SU-DHL-6 (cell line): ENCODE measurements around the gene CACNA1C.
A peak's percentile ranks its signal among the peaks of the same experiment; 100 is the strongest.

ENCODE experiments used
- H2AFZ ChIP-seq: fragments of 200-600 bp; sonication (generic); 2 replicates; pipeline ENCODE4 v1.6.1; 2014; ENCODE audit warnings: low read depth, mild to moderate bottlenecking, moderate library complexity, mixed read lengths, antibody characterized with exemption, low read length; ENCODE audit not compliant: severe bottlenecking
- H3F3A ChIP-seq: fragments of 200-600 bp; shearing (Covaris generic); 2 replicates; pipeline ENCODE4 v1.6.0; 2016; ENCODE audit warnings: antibody characterized with exemption, mild to moderate bottlenecking; ENCODE audit not compliant: insufficient read depth
- H3K27ac ChIP-seq: fragments of 200-600 bp; sonication (generic); 2 replicates; pipeline ENCODE4 v1.5.1; 2016; ENCODE audit warnings: low read depth, mild to moderate bottlenecking, low read length, moderate library complexity, mixed read lengths
- H3K27me3 ChIP-seq: fragments of 200-600 bp; sonication (generic), shearing (Covaris generic); 2 replicates; pipeline ENCODE4 v1.6.0; 2014; ENCODE audit warnings: mild to moderate bottlenecking, low read length
- H3K36me3 ChIP-seq: fragments of 200-600 bp; sonication (generic); 2 replicates; pipeline ENCODE4 v1.6.1; 2014; ENCODE audit warnings: mild to moderate bottlenecking, low read length, mixed read lengths
- H3K4me2 ChIP-seq: fragments of 300-600, 200-600 bp; shearing (Covaris generic), sonication (generic); 2 replicates; pipeline ENCODE4 v1.6.0; 2014; ENCODE audit warnings: low read length, low read depth, mild to moderate bottlenecking; ENCODE audit not compliant: poor library complexity, severe bottlenecking
- H3K4me3 ChIP-seq: fragments of 200-600 bp; sonication (generic); 2 replicates; pipeline ENCODE4 v1.5.1; 2014; ENCODE audit warnings: antibody characterized with exemption, low read length, mild to moderate bottlenecking, mixed read lengths; ENCODE audit not compliant: insufficient read depth, poor library complexity, severe bottlenecking
- H3K79me2 ChIP-seq: fragments of 200-600 bp; sonication (generic); 2 replicates; pipeline ENCODE4 v1.6.1; 2014; ENCODE audit warnings: mild to moderate bottlenecking, low read length, moderate library complexity; ENCODE audit not compliant: insufficient read depth
- H3K9ac ChIP-seq: fragments of 200-600 bp; sonication (generic); 2 replicates; pipeline ENCODE4 v1.7.0; 2014; ENCODE audit warnings: mild to moderate bottlenecking, low read length
- H3K9me2 ChIP-seq: fragments of 200-600 bp; sonication (generic); replicated peaks from 2 replicates; pipeline ENCODE4 v1.6.1; 2014; ENCODE audit warnings: low read length; ENCODE audit not compliant: insufficient read depth
- H3K9me3 ChIP-seq: fragments of 200-600 bp; sonication (generic); 2 replicates; pipeline ENCODE4 v1.6.1; 2014; ENCODE audit warnings: low read length, mixed read lengths; ENCODE audit not compliant: insufficient read depth
- H4K20me1 ChIP-seq: fragments of 200-600 bp; sonication (generic); 2 replicates; pipeline ENCODE4 v1.6.1; 2014; ENCODE audit warnings: low read depth, mild to moderate bottlenecking, antibody characterized with exemption, low read length, moderate library complexity, mixed read lengths
- CTCF ChIP-seq: fragments of 200-600 bp; sonication (generic); IDR thresholded peaks from one replicate; pipeline ENCODE4 v1.5.1; 2017; ENCODE audit warnings: antibody characterized with exemption, mild to moderate bottlenecking, low read length, moderate library complexity; ENCODE audit not compliant: insufficient read depth, poor library complexity, severe bottlenecking
- EZH2phosphoT487 ChIP-seq: fragments of 200-600 bp; sonication (generic), shearing (Covaris generic); conservative IDR thresholded peaks from 2 replicates; pipeline ENCODE4 v1.6.1; 2018; ENCODE audit warnings: mild to moderate bottlenecking, antibody characterized with exemption, low read length, moderate library complexity, mixed read lengths

The CACNA1C gene

GRCh38 chr12:2622460-2622859, 569.7 kb downstream of the CACNA1C start:
- Histone ChIP-seq H3K9me2 (no peaks in the 10 kb centered on the region), H3F3A (no peaks in the 10 kb centered on the region), H2AFZ (no peak overlapping the region), H3K4me3 (no peak overlapping the region), H3K9ac (no peak overlapping the region), H3K27me3 (no peaks in the 10 kb centered on the region), H3K27ac (no peak overlapping the region), H4K20me1 (no peaks in the 10 kb centered on the region), H3K79me2 (no peaks in the 10 kb centered on the region), H3K9me3 (no peaks in the 10 kb centered on the region), H3K4me2 (no peak overlapping the region), H3K36me3 (no peaks in the 10 kb centered on the region)
- TF ChIP-seq CTCF (no peak), EZH2phosphoT487 (no peak)

DNA sequence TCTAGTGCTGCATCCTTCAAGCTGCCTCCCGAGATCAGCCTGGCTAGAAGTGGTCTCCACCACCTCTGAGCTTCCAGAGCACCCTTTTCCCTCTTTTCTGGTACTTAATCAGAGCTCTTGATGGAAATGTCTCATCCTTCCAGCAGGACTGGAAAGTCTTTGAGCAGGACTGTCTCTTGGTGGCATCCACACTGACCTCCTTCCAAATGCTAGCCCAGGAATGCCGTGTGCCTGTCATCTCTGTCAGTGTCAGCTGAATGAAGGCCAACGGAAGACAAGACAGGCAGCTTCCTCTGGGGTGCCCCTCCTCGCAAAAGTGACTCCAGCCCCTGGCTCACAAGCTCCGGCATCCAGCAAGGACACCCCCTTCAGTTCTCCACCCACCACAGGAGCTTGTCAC, 570.7 kb downstream of the CACNA1C start:
- no peak overlapping the region for H3K27ac ChIP-seq
- H3K36me3 ChIP-seq: no peaks in the 10 kb centered on the region
- H3K4me3 ChIP-seq: no peak overlapping the region
- TF ChIP-seq CTCF (no peak), EZH2phosphoT487 (no peak)
- H3K27me3 ChIP-seq: no peaks in the 10 kb centered on the region
- no peak overlapping the region for H3K4me2 ChIP-seq
- no peaks in the 10 kb centered on the region for H4K20me1 ChIP-seq
- no peaks in the 10 kb centered on the region for H3K9me2 ChIP-seq
- no peak overlapping the region for H3K9ac ChIP-seq
- H3F3A ChIP-seq: no peaks in the 10 kb centered on the region
- H2AFZ ChIP-seq: no peak overlapping the region
- no peaks in the 10 kb centered on the region for H3K79me2 ChIP-seq
- no peaks in the 10 kb centered on the region for H3K9me3 ChIP-seq

- Histone ChIP-seq H3K4me3 (no peak overlapping the region), H2AFZ (no peak overlapping the region), H3K27me3 (no peaks in the 10 kb centered on the region), H3K36me3 (no peaks in the 10 kb centered on the region), H3K9me2 (no peaks in the 10 kb centered on the region), H3K9ac (no peak overlapping the region), H3K79me2 (no peaks in the 10 kb centered on the region), H4K20me1 (no peaks in the 10 kb centered on the region), H3K9me3 (no peaks in the 10 kb centered on the region), H3K4me2 (no peak overlapping the region), H3F3A (no peaks in the 10 kb centered on the region), H3K27ac (no peak overlapping the region)
- TF ChIP-seq CTCF (peak; percentile 15), EZH2phosphoT487 (no peak)
These were observed 571.9 kb downstream of the CACNA1C start for GRCh38 chr12:2624543-2625288.
